Esophagus squamous epithelium (tissue), 5 donors: ENCODE results near the gene MBNL3. TPM values are rescaled to one million over a fixed set of nuclear protein-coding genes. Genes with fewer than 3 reads are reported as not detected.

ENCODE experiments used
- DNase-seq: peaks from one replicate; lab custom pipeline; 2025; lab: John Stamatoyannopoulos, UW
- H3K27ac ChIP-seq, 4 donors: fragments of 200-600 bp; sonication (generic); one replicate each; pipeline ENCODE4 v1.5.1; 2016 to 2019; ENCODE audit warnings: mild to moderate bottlenecking in 1 of 4
- H3K27me3 ChIP-seq, 4 donors: fragments of 200-600 bp; sonication (generic); 1 replicate in 3 of 4; 2 replicates in 1 of 4; pipeline versions ENCODE4 v1.5.1 to v1.6.0; 2017 to 2021; ENCODE audit warnings: antibody characterized with exemption in 1 of 4
- H3K36me3 ChIP-seq, 3 donors: fragments of 200-600 bp; sonication (generic); one replicate each; pipeline ENCODE4 v1.5.1; 2016 to 2019
- H3K4me1 ChIP-seq, 3 donors: fragments of 200-600 bp; sonication (generic); one replicate each; pipeline ENCODE4 v1.5.1; 2017 to 2019
- H3K4me3 ChIP-seq, 4 donors: fragments of 200-600 bp; sonication (generic); 1 replicate in 3 of 4; 2 replicates in 1 of 4; pipeline ENCODE4 v1.5.1; 2016 to 2019; ENCODE audit warnings: mild to moderate bottlenecking in 2 of 4, moderate library complexity in 1 of 4
- H3K9me3 ChIP-seq, 3 donors: fragments of 200-600 bp; sonication (generic); one replicate each; pipeline ENCODE4 v1.5.1; 2016 to 2019
- POLR2A ChIP-seq, 4 donors: fragments of 450-650 bp; IDR thresholded peaks; one replicate each; pipeline ENCODE4 v1.6.1; 2017; ENCODE audit warnings: antibody characterized with exemption in 4 of 4, mild to moderate bottlenecking in 4 of 4, moderate library complexity in 3 of 4
- WGBS, 2 donors: methylation state at CpG; one replicate each; pipeline ENCODE4 v1.1.5; 2018; 5-methylcytosine and 5-hydroxymethylcytosine counted together
- intact Hi-C: fragments of 100-400 bp; cut with DNase I; formaldehyde crosslinking; loops from one replicate; pipeline ENCODE4 v1.15.0; 2022
- total RNA-seq, 4 donors: library from RNA; depleted of rRNA; stranded (reverse); fragments of >200 nt; gene quantifications; one replicate each; pipeline ENCODE4 v1.1.0, GENCODE V29; 2016
- TF ChIP-seq, protein P1 (sequence below), 6 experiments: fragments of 450-650 bp in 4 of 6; fragments of 200-600 bp in 2 of 6; sonication (generic) in 2 of 6; IDR thresholded peaks; one replicate each; pipeline ENCODE4 v1.5.1; 2016 to 2019; ENCODE audit warnings: antibody characterized with exemption in 6 of 6, mild to moderate bottlenecking in 4 of 6, moderate library complexity in 4 of 6
- donor health status: DM: yes; HTN: yes; CAD: no.

The MBNL3 gene
- total RNA-seq, 4 donors from 2014 or later = 18.2 to 24.1 (median 22.1) TPM

DNA sequence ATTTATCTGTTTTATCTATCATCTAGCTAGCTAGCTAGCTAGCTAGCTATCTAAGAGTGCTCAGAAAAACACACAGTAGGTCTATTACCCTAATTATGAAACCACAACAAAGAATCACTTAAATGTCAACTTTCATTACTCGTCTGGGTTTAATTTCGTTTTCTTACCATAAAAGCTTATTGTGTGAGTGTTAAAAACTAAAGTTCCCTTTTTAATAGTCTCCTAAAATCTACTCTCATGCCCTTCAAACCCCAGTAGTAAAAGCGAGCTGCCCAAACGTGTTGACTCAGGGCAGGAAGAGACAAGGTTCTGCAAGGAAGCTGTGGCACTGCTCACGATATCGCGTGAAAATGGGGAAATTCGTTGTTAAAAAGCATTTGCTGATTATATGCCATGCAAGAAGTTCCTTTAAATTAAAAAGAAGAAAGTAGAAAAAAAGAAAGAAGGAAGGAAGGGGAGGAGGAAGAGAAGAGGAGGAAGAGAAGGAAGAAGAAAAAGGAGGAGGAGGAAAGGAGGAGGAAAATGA is 595 bp downstream of the MBNL3 start:
- H3K27me3 ChIP-seq = no peaks in the 10 kb centered on the region
- intact Hi-C loops = no loop called here
- H3K9me3 ChIP-seq = no peaks in the 10 kb centered on the region
- H3K4me3 ChIP-seq = peak overlapping the region; percentile 55 to 75 (median 64)
- H3K27ac ChIP-seq = peak overlapping the region; percentile 87 to 95 (median 89)
- H3K36me3 ChIP-seq = no peaks in the 10 kb centered on the region
- peaks cover 0 to 37% (median 3%) of the 10 kb centered on the region in 3 donors for H3K4me1 ChIP-seq
- DNase-seq = no peak
- TF ChIP-seq POLR2A (IDR thresholded peaks at IDR 0.05) = peak in 1 of 4 donors; percentile 13
- TF ChIP-seq, protein P1, sequence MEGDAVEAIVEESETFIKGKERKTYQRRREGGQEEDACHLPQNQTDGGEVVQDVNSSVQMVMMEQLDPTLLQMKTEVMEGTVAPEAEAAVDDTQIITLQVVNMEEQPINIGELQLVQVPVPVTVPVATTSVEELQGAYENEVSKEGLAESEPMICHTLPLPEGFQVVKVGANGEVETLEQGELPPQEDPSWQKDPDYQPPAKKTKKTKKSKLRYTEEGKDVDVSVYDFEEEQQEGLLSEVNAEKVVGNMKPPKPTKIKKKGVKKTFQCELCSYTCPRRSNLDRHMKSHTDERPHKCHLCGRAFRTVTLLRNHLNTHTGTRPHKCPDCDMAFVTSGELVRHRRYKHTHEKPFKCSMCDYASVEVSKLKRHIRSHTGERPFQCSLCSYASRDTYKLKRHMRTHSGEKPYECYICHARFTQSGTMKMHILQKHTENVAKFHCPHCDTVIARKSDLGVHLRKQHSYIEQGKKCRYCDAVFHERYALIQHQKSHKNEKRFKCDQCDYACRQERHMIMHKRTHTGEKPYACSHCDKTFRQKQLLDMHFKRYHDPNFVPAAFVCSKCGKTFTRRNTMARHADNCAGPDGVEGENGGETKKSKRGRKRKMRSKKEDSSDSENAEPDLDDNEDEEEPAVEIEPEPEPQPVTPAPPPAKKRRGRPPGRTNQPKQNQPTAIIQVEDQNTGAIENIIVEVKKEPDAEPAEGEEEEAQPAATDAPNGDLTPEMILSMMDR (IDR thresholded peaks at IDR 0.05) = no peak
- 3 to 34% methylated on average over 6 to 8 of the region's 8 CpGs for WGBS, 2 donors

DNA sequence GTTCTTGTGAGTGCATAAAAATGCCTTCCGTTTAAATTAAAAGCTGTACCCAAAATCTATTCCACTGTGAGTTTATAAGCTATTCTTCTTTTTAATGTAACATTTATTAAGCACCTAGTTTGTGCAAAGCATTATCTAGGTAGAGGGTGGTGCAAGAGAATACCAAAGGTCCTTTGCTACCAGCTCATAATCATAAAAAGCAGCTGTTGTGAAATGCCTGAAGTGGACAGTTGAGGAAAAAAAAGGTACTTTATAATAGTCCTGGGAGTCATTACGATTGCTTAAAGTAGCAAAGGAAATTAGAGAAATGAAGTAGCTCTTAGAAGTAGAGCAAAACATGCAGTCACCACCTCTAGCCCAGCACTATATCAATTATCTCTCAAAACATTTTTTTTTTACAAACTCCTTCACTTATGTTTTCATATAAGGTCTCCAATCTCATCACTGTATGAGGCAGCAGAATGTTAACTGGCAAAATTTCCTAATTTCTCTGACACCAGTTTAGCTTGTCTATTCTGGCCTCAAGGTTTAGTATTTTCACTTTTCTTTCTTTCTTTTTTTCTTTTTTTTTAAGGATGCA is 2.1 kb downstream of the MBNL3 start:
- H3K27me3 ChIP-seq = no peaks in the 10 kb centered on the region
- no peak for DNase-seq
- H3K4me3 ChIP-seq = peak overlapping the region in 1 of 4 donors; percentile 55
- H3K36me3 ChIP-seq = no peaks in the 10 kb centered on the region
- WGBS, 2 donors = 45 to 60% methylated on average over 2 of the region's 2 CpGs
- intact Hi-C loops = no loop called here
- TF ChIP-seq POLR2A (IDR thresholded peaks at IDR 0.05) = no peak
- TF ChIP-seq, protein P1 (IDR thresholded peaks at IDR 0.05) = no peak
- no peaks in the 10 kb centered on the region for H3K9me3 ChIP-seq
- H3K27ac ChIP-seq = peak overlapping the region in 1 of 4 donors; percentile 87
- peaks cover 0 to 41% (median 5%) of the 10 kb centered on the region in 3 donors for H3K4me1 ChIP-seq

DNA sequence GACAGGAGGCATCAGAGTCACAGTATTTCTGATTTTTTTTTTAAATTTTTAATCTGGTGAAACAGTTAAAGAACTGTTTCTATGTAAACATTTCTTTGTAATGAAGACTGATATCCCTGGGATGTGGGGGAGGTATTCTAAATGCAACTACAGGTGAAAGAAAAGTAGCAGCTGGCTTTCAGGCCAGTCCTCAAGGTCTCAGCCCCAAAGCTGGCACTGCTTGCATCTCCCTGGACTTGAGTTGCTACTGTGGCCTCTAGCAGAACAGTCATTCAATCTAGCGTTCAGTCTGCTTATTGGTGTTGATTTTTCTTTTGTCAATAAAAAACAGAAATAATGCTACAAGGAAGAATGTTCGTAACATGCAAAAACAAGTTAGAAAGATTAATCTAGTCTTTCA is 4.9 kb downstream of the MBNL3 start:
- Histone ChIP-seq H3K9me3 (no peaks in the 10 kb centered on the region), H3K4me1 (peaks cover 3 to 50% (median 5%) of the 10 kb centered on the region in 3 donors), H3K27ac (no peak overlapping the region), H3K36me3 (no peaks in the 10 kb centered on the region), H3K27me3 (no peaks in the 10 kb centered on the region), H3K4me3 (no peak overlapping the region)
- WGBS, 2 donors = 68 to 70% methylated on average over 2 of the region's 2 CpGs
- no peak for DNase-seq
- intact Hi-C loops = no loop called here
- TF ChIP-seq, protein P1 (IDR thresholded peaks at IDR 0.05) = no peak

DNA sequence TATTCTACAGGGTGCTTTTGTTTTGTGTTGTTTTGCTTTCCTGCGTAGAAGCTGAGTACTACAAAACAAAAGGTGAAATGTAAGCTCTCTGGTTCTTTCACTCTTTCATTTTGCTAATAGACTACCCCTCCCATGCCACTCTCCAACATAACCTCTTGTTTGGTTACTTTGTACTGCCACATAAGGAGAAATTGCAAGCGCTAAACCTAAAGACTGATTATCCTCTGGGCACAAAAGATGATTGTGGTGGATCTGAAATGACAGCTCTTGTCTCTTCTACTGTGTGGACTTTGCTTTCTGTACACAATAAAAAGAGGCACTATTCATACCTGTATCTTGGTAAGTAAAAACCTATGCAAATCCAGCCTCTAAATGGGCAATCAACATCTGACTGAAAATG is 5.3 kb downstream of the MBNL3 start:
- intact Hi-C loops = no loop called here
- Histone ChIP-seq H3K27me3 (no peaks in the 10 kb centered on the region), H3K9me3 (no peaks in the 10 kb centered on the region), H3K4me1 (peaks cover 3 to 50% (median 5%) of the 10 kb centered on the region in 3 donors), H3K36me3 (no peaks in the 10 kb centered on the region), H3K27ac (no peak overlapping the region), H3K4me3 (no peak overlapping the region)
- no peak for DNase-seq
- WGBS, 2 donors = 45 to 95% methylated on average over 2 of the region's 2 CpGs
- TF ChIP-seq, protein P1 (IDR thresholded peaks at IDR 0.05) = no peak
- TF ChIP-seq POLR2A (IDR thresholded peaks at IDR 0.05) = no peak

DNA sequence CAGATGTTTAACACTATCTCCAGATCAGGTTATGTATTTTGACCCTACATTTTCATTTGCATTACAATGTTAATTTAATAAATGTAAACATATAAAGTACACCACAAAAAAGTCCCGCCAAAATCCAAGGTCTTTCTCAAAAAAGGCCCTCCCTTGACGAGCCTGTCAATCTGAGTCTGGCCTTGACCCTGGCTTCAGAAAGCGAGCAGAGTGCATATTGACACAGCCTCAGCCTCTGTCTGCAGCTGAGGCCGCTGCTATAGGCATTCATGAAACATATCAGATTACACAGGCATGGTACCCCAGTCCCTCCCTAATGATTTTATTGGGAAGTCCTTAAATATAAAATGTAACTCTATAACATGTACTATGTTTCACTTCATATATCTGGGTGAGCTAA is 6.2 kb downstream of the MBNL3 start:
- TF ChIP-seq, protein P1 (IDR thresholded peaks at IDR 0.05) = no peak
- TF ChIP-seq POLR2A (IDR thresholded peaks at IDR 0.05) = no peak
- 79 to 81% methylated on average over 3 to 4 of the region's 4 CpGs for WGBS, 2 donors
- H3K27me3 ChIP-seq = no peaks in the 10 kb centered on the region
- H3K4me3 ChIP-seq = no peak overlapping the region
- H3K36me3 ChIP-seq = no peaks in the 10 kb centered on the region
- peaks cover 3 to 49% (median 5%) of the 10 kb centered on the region in 3 donors for H3K4me1 ChIP-seq
- H3K27ac ChIP-seq = no peak overlapping the region
- intact Hi-C loops = no loop called here
- H3K9me3 ChIP-seq = no peaks in the 10 kb centered on the region
- no peak for DNase-seq
